HS-5 (cell line): ENCODE data around the gene SLC17A5.
"Not testable (repeated sequence)": the region's sequence is repeated elsewhere in the genome, so short reads cannot be mapped to it uniquely, and the experiment has no call there.

Experiments
- DNase-seq: peaks from one replicate; pipeline ENCODE4 v3.0.0-alpha.2; 2012; ENCODE audit warnings: low read depth

The SLC17A5 gene

DNA sequence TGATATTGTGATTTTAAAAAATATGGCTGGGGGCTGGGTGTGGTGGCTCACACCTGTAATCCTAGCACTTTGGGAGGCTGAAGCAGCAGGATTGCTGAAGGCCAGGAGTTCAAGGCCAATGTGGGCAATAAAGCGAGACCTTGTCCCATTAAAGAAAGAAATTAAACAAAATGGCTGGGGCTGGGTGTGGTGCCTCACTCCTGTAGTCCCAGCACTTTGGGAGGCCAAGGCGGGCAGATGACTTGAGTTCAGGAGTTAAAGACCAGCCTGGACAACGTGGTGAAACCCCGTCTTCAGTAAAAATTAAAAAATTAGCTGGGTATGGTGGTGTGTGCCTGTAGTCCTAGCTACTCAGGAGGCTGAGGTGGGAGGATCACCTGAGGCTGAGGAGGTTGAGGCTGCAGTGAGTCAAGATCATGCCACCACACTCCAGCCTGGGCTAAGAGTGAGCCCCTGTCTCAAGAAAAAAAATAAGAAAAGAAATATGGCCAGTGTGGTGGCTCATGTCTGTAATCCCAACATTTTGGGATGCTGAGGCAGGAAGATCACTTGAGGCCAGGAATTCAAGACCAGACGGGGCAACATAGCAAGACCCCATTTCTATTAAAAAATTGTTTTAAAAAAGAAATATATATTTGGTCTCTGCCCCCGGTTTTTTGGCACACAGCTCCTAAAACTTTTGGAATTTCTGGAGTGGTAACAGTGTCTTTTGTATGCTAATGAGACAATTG, 39.8 kb downstream of the SLC17A5 start:
- no peak for DNase-seq

DNA sequence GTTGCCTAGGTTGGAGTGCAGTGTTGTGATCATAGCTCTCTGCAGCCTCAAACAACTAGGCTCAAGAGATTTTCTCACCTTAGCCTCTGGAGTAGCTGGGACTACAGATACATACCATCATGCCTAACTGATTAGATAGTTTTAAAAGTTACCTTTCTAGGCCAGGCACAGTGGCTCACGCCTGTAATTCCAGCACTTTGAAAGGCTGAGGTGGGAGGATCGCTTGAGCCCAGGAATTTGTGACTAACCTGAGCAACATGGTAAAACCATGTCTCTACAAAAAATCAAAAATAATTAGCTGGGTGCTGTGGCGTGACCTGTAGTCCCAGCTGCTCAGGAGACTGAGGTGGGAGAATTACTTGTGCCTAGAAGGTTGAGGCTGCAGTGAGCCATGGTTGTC, 41.2 kb downstream of the SLC17A5 start:
- no peak for DNase-seq

GRCh38 chr6:73610444-73611275, 43.1 kb downstream of the SLC17A5 start:
- DNase-seq = peak; percentile 31

DNA sequence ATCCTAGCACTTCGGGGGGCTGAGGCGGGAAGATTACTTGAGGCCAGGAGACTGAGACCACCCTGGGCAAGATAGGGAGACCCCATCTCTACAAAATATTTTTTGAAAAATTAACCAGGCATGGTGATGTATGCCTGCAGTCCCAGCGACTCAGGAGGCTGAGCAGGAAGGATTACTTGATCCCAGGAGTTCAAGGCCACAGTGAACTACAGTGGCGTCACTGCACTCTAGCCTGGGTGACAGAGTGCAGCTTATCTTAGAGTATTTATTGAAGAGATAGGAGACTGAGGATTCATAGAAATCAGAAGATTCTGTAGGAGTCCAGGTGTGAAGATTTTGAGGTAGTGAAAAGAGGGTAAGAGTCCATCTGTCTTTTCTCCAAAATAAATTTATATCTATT, 45.0 kb downstream of the SLC17A5 start:
- no peak for DNase-seq

- DNase-seq = no peak
Observed at GRCh38 chr6:73606428-73606827, 47.4 kb downstream of the SLC17A5 start.

- no peak for DNase-seq
Observed at GRCh38 chr6:73604461-73604860, 49.3 kb downstream of the SLC17A5 start.

DNA sequence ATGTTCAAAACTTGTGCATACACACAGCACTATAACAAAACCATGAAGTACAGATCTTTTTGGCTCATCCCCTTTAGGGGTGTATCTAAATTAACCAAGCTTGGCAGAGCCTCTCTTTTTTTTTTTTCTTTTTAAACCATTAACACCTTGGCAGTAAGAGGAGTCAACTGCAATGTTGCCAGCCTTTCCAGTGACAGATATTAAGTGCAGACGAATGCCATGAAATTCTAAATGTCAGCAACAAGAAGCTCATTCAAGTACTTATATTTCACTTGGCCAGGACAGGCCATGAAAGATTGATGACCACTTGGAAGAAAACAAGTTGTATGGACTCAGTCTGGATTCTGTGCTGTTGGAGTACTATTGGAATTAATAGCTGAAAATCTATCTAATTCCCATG, 49.8 kb downstream of the SLC17A5 start:
- DNase-seq = no peak

DNA sequence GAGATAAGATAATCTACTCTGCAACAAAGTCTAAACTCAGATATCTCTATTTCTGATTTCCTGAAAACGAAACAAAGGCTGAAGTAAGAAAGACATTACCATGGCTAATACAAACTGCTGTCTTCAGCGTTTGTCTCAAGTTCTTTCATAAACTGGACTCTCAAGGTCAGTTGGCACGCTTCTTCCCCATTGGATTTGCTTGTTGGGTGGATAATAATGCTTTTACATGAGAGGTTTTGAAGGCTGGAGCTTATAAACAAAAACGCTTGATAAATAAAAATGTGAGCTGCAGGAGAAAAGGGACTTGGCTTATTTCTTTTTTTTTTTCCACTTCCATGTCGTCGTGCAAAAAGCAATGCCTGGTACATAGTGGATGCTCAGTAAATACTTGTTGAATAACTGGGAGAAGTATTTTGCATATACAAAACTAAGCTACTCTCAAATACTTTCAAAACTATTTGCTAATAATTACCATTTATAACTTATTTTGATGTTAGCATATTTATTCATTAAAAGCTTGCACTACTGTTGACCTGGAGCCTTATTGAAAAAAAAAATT, 67.3 kb downstream of the SLC17A5 start:
- DNase-seq = no peak

DNA sequence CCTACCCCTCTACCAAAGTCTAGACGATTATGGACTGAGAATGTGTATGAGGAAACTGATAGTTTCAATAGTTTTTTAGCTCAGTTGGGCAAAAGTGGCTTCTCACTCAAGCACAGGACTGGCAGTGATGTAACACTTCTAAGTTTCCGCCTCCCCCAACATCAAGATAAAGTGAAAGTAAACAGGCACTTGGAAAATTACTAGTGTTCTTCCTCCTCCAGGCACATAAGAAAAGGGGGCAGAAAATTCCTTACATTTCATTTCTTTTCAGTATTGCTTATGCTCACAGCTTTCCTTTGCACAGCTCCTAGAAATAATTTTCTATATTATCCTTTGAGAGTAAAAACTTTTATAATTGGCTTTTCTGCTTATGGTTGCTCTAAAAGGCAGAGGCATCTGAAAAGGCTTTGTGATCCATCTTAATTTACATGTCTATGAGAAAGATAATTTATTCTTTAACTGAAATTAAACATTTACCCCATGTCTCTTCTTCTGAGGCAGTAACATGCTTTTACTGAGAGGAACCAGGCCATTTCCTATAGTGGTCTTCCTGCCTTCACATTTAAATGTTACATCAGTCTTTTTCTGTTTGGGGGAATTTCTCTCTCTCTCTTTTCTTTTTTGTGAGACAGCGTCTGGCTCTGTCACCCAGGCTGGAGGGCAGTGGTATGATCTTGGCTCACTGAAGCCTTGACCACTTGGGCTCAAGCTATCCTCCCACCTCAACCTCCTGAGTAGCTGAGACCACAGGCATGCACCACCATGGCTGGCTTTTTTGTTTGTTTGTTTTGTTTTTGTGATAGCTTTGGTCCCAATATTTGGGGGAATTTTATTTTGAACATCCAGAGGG, 68.0 kb downstream of the SLC17A5 start:
- peak; percentile 52 for DNase-seq

- no peak for DNase-seq
Observed at GRCh38 chr6:73581293-73581692, 72.5 kb downstream of the SLC17A5 start.

DNA sequence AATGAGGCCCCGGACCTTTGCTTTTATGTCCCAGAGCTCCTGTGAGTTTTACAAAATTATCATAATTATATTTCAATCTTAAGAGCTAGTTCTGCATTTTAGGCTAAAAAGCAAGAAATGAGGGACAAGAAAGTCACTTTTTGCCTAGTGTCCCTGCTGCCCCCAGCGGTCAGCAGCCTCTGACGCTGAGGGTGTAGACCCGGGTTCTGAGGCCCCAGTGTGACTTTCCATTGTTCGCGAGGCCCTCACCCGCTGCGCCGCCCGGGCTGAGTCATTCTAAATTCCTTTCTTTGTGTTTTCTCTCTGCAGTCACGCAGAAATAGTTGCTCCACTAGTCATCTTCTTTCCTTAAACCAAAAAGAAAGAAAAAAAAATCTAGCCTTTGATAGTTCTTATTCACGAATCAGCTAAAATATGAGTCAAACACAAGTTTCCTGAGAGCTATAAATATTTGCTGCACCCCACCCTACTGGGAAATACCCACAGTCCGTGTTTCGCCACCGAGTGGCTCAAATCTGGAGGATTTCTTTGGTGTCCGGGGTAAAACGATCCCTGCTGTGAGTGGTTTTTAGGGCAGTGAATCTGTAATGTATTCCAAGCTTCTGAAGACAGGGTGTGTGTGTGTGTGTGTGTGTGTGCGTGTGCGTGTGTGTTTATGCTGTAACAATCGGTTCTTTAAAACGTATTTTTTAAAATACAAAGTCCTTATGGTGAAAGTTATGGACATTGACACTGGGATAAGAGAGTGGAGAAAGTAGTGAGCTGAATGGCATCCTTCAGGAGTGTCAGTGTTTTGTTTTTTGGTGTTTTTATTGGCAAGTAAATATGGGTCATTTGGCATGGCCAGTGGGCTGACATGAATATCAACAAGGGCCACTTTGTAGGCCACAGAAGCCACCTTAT, 73.3 kb downstream of the SLC17A5 start:
- DNase-seq = peak; percentile 97

DNA sequence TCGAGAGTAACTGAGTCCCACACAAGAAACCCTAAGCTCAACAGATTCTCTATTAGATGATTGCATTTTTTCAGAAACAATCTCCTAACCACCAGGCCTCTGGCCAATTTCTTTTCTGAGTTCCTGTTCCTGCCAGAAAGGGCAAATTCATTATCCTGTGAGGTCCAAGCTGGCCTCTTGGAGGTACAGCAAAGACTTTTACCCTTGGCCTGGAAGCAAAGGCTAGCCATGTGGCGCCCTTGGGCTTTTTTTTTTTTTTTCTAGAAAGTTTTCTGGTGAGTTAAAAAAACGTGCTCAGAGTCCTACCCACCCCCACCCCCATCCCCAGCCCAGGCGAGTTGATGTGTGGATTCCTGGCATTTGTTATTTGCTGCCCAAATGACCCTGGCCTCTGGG, 73.9 kb downstream of the SLC17A5 start:
- DNase-seq = peak; percentile 80

DNA sequence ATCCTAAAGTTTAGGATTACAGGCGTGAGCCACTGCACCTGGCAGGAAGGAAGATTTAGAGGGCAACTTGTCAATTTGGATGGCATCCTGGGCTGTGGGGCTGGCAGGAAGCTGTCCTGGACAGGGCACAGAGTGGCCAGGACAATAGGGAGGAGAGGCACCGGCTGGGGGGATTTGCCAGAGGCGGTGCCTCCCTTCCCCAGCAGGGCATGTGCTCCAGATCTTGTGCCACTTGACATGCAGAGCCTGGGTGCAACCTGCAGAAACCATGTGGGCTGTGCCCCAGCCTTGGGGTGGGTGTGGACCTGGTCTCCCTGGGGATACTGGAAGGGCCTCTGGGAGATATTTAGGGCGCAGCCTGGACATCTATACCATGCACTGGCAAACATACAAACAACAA, 74.4 kb downstream of the SLC17A5 start:
- DNase-seq = no peak

DNA sequence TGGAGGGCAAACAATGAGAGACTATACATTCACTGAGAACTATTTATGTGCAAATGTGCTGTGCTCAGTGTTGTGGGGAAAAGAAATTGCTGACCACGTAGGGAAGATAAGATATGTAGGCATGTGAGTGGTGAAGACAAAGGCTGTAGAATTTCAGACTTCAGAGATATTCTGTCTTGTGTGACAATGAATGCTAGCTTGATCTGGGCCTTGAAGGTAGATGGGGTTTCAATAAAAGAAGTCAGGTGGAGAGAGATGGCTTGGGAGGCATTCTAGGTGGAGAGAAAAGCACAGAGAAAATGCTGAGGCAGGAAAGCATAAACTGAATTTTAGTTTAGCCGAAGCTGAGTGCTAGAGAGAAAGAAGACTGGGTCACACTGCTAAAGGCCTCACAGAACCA, 76.1 kb downstream of the SLC17A5 start:
- DNase-seq = no peak

- not testable (repeated sequence) for DNase-seq
Observed at GRCh38 chr6:73572531-73572930, 81.3 kb downstream of the SLC17A5 start.

DNA sequence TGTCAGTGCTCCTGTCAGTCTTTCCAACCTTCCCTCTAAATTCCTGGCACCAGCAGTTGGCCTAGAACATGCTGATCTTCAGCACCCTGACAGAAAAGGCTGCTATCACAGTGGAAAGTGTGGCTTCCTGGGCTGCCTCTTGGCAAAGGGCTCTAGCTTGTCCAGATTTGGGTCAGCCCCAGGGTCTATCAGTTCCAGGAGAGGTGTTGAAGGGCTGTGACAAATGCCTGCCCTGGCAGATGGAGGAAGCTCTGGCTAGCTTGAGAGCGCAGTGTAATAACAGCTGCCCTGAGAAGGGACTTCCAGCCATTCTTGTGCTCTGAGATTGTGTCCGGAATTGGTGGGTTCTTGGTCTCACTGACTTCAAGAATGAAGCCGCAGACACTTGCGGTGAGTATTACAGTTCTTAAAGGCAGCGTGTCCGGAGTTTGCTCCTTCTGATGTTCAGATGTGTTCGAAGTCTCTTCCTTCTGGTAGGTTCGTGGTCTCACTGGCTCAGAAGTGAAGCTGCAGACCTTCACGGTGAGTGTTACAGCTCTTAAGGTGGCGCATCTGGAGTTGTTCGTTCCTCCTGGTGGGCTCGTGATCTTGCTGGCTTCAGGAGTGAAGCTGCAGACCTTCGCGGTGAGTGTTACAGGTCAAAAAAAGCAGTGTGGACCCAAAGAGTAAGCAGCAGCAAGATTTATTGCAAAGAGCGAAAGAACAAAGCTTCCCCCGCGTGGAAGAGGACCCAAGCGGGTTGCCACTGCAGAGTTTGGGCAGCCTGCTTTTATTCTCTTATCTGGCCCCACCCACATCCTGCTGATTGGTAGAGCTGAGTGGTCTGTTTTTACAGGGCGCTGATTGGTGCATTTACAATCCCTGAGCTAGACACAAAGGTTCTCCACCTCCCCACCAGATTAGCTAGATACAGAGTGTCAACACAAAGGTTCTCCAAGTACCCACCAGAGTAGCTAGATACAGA, 82.3 kb downstream of the SLC17A5 start:
- not testable (repeated sequence) for DNase-seq

GRCh38 chr6:73569121-73569520, 84.7 kb downstream of the SLC17A5 start:
- no peak for DNase-seq

- DNase-seq = no peak
Observed at GRCh38 chr6:73566954-73567591, 86.7 kb downstream of the SLC17A5 start.

- DNase-seq = not testable (repeated sequence)
Observed at GRCh38 chr6:73566486-73566871, 87.3 kb downstream of the SLC17A5 start.
